ENCODE results near the gene WASHC2C.
"Not testable (repeated sequence)": the region's sequence is repeated elsewhere in the genome, so short reads cannot be mapped to it uniquely, and the experiment has no call there.

WASHC2C gene

GRCh38 chr10:45726703-45727420 is at the start of gene WASHC2C:
WASHC2C (plus strand) TSS chr10:45727266; CDS start chr10:45727318, 52 bp downstream.
- peak within 1 kb of the TSS; percentile 72 for H3K4me3 ChIP-seq (ENCODE audit: low read depth, low read length)

GRCh38 chr10:45678467-45678866 is 48.6 kb upstream of the WASHC2C start:
- H3K4me3 ChIP-seq (ENCODE audit: low read depth, low read length), result not testable (repeated sequence)

GRCh38 chr10:45710200-45710796 is 16.8 kb upstream of the WASHC2C start:
- H3K4me3 ChIP-seq (ENCODE audit: low read depth, low read length), result 0 out of 2 replicates have a peak overlapping the region, but pooled peaks have one; percentile 27

- not testable (repeated sequence) for H3K4me3 ChIP-seq (ENCODE audit: low read depth, low read length)
Measured at GRCh38 chr10:45711223-45711622, 15.8 kb upstream of the WASHC2C start.

DNA sequence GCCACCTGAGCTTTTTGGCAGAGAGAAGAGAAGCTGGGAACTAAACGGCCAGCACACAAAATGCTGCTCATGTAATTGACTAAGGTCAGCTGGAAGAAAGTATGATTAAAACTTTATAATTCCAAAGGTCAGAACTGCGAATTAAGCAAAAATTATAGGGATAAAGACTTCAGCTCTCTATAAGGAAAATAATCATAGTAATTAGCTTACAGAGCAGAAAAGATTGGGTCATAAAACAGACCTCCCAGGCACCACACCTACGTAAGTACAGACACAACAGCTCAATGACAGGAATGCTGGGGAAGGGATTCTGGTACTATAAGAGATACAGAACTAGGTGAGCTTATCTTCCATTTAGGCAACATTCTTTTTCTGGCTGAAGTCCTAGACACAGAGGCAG is 10.0 kb upstream of the WASHC2C start:
- H3K4me3 ChIP-seq (ENCODE audit: low read depth, low read length), result not testable (repeated sequence)

DNA sequence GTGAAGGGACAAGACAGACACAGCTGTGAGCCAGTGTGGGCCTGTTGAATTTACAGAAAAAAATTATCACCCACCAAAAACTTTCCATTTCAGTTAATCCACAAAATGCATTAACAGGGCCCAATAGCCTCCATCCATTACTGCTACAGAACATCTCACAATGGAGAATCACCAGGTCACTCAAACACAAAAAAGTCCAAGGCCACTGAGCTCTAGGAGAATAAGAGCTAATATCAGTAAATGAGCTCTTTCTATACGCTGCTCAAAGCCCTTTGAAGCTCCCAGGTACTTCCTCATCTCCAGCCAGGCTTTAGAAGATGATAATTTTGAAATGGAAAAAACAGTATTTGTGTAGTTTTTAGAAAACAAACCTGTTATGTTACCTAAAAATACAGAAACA is 9.4 kb upstream of the WASHC2C start:
- H3K4me3 ChIP-seq (ENCODE audit: low read depth, low read length), result not testable (repeated sequence)

GRCh38 chr10:45721503-45721902 is 5.6 kb upstream of the WASHC2C start:
- H3K4me3 ChIP-seq (ENCODE audit: low read depth, low read length), result not testable (repeated sequence)

- not testable (repeated sequence) for H3K4me3 ChIP-seq (ENCODE audit: low read depth, low read length)
Measured at GRCh38 chr10:45723851-45724250, 3.2 kb upstream of the WASHC2C start.

- H3K4me3 ChIP-seq (ENCODE audit: low read depth, low read length), result peak overlapping the region; percentile 72
Measured at GRCh38 chr10:45727421-45727965, 427 bp downstream of the WASHC2C start.

- not testable (repeated sequence) for H3K4me3 ChIP-seq (ENCODE audit: low read depth, low read length)
Measured at GRCh38 chr10:45734449-45734848, 7.4 kb downstream of the WASHC2C start.

GRCh38 chr10:45734867-45735266 is 7.8 kb downstream of the WASHC2C start:
- not testable (repeated sequence) for H3K4me3 ChIP-seq (ENCODE audit: low read depth, low read length)

DNA sequence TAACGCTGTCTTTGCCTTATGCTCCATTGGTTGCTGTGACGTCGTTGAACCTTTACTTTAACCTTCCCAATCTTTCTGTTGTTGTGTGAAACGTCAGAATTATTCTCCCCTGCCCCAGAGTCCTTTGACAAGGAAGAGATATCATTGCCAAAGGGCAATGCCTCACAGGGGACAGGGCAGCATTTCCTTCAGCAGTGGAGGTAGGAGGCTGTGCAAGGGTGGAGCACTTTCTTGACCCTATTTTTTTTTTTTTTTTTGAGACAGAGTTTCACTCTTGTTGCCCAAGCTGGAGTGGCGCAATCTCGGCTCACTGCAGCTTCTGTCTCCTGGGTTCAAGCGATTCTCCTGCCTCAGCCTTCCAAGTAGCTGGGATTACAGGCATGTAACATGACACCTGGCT is 14.5 kb downstream of the WASHC2C start:
- not testable (repeated sequence) for H3K4me3 ChIP-seq (ENCODE audit: low read depth, low read length)

DNA sequence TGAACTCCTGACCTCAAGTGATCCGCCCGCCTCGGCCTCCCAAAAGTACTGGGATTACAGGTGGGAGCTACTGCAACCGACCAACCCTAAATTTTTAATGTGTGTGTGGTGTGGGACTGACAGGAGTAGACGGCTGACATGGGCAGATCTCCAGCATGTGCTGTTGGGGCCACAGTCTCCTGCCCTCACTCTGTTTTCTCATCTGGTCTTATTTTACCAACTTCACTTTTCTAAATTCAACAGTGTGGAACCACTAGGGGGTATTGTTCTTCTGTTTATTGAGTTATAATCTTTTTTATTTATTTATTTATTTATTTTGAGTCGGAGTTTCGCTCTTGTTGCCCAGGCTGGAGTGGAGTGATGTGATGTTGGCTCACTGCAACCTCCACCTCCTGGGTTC is 14.9 kb downstream of the WASHC2C start:
- not testable (repeated sequence) for H3K4me3 ChIP-seq (ENCODE audit: low read depth, low read length)

DNA sequence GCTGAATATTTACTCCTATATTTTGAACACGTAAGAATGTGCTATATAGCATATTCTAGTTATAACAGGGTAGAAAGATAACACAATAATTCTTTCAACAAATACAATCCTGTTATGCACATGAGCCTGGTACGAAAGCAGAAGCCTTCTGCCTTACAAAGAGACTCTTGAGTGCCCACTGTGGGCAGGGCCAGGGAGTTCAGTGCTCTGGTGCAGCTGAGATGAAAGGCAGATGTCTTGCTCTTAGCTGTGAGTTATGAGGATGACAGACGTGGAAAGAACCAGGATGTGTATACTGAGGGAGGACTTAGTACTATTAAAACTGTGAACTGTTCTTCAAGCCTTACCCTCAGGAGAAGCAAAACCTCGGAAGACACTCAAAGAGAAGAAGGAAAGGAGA is 24.1 kb downstream of the WASHC2C start:
- H3K4me3 ChIP-seq (ENCODE audit: low read depth, low read length), result not testable (repeated sequence)

DNA sequence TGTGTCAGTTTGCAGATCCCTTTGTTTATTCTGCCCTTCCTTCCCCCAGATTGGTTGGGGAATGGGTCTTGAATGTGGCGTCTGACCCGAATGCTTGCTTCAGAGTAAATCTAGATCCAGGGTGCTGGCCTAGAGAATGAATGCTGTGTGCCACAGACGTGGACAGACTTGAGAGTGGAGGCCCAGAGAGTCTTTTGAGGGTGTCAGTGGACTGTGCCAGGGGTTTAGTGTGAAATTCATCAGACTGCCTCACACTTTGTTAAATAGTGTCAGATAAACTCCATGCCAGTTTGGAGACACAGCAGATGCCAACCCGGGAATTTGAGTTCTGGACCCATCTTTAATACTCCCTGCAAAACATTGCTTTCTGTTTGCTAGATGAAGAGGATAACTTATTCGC is 25.1 kb downstream of the WASHC2C start:
- H3K4me3 ChIP-seq (ENCODE audit: low read depth, low read length), result not testable (repeated sequence)

DNA sequence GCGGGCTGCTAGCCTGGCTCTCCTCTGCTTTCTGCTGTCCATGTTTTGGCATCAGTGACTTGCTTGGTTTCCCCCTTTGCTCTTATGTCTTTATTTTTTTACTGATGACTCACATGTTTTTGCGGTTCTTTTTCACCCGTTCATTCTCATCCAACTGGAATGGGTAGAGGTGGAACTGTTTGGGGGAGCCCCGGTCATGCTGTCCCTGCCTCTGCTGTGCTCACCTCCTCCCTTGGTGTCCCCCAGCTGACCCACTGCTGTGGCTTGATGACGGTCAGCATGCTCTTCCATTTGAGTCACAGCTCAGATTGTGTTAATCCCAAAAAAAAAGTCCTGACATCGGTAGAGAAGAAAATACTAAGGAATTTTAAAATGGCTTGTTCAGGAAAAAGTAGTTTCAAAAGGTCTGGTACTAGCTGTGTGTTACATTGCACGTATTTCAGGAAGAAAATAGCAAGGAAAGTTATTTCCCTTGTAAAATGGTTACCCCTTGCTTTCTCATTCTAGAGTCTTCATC is 27.0 kb downstream of the WASHC2C start:
- H3K4me3 ChIP-seq (ENCODE audit: low read depth, low read length), result not testable (repeated sequence)

- not testable (repeated sequence) for H3K4me3 ChIP-seq (ENCODE audit: low read depth, low read length)
Measured at GRCh38 chr10:45755083-45755482, 28.0 kb downstream of the WASHC2C start.

DNA sequence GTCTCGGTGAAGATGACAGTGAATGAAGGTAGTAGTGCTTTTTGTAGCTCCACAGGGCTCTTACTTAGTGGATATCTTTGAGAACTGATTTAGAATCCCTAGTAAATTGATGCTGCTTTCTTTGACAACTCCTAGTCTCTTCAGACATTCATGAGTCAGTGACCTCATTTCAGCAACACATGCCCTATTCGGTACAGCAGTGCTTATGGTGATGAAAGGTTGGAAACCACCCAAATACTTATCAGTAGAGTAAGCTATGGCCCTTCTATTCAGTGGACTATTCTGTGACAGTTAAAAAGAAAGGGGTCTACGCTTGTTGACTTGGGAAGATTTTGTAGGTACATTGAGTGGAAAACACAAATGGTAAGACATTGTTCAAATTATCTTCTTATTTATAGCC is 29.0 kb downstream of the WASHC2C start:
- not testable (repeated sequence) for H3K4me3 ChIP-seq (ENCODE audit: low read depth, low read length)

GRCh38 chr10:45757661-45758396 is 30.8 kb downstream of the WASHC2C start:
- not testable (repeated sequence) for H3K4me3 ChIP-seq (ENCODE audit: low read depth, low read length)

DNA sequence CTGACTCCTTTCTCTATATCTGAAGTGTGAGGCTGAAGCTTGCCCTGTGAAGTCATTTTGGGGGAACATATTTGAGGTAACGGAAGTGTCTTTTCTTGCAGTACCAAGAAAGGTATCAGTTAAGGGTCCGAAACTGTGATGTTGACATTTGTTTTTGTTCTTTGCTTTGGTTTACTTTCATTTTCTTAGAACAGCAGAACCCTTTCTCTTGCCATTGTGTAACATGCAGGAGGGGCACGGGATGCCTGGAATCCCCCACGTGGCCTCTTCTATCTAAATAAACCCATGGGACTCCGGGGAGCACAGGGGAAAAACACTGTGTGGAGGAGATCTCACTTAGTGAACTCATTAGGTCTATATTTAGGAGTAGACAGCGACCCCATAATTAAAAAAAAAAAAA is 34.6 kb downstream of the WASHC2C start:
- H3K4me3 ChIP-seq (ENCODE audit: low read depth, low read length), result not testable (repeated sequence)

- not testable (repeated sequence) for H3K4me3 ChIP-seq (ENCODE audit: low read depth, low read length)
Measured at GRCh38 chr10:45763037-45763436, 36.0 kb downstream of the WASHC2C start.
